Body of pancreas (tissue), 4 donors: ENCODE results near the gene CSMD2.

Experiments
- POLR2A ChIP-seq, 3 donors: fragments of 450-650 bp; IDR thresholded peaks; one replicate each; pipeline ENCODE4 v1.6.1; 2016; ENCODE audit warnings: antibody characterized with exemption in 3 of 3, mild to moderate bottlenecking in 2 of 3
- TF ChIP-seq, protein P1 (sequence below), 7 experiments: fragments of 450-650 bp in 4 of 7; fragments of 200-600 bp in 3 of 7; sonication (generic) in 3 of 7; IDR thresholded peaks; one replicate each; pipeline ENCODE4 v1.5.1; 2016 to 2019; ENCODE audit warnings: antibody characterized with exemption in 7 of 7

- TF ChIP-seq, protein P1, sequence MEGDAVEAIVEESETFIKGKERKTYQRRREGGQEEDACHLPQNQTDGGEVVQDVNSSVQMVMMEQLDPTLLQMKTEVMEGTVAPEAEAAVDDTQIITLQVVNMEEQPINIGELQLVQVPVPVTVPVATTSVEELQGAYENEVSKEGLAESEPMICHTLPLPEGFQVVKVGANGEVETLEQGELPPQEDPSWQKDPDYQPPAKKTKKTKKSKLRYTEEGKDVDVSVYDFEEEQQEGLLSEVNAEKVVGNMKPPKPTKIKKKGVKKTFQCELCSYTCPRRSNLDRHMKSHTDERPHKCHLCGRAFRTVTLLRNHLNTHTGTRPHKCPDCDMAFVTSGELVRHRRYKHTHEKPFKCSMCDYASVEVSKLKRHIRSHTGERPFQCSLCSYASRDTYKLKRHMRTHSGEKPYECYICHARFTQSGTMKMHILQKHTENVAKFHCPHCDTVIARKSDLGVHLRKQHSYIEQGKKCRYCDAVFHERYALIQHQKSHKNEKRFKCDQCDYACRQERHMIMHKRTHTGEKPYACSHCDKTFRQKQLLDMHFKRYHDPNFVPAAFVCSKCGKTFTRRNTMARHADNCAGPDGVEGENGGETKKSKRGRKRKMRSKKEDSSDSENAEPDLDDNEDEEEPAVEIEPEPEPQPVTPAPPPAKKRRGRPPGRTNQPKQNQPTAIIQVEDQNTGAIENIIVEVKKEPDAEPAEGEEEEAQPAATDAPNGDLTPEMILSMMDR (IDR thresholded peaks at IDR 0.05) = no peak
- TF ChIP-seq POLR2A (IDR thresholded peaks at IDR 0.05) = no peak
These were observed 662.3 kb downstream of the CSMD2 start for GRCh38 chr1:33502726-33503125.
